GM23248 (cell line): Measurements from ENCODE around the gene CDK14. TPM values are rescaled to one million over a fixed set of nuclear protein-coding genes. Genes with fewer than 3 reads are reported as not detected.

Experiments
- DNase-seq: peaks from one replicate; pipeline ENCODE4 v3.0.0-alpha.2; 2015
- H2AFZ ChIP-seq: fragments of 200-600 bp; sonication (generic); 2 replicates; pipeline ENCODE4 v1.6.1; 2016; ENCODE audit warnings: antibody characterized with exemption
- H3F3A ChIP-seq: fragments of 200-600 bp; sonication (generic); 2 replicates; pipeline ENCODE4 v1.6.1; 2016; ENCODE audit warnings: mild to moderate bottlenecking, antibody characterized with exemption, mixed run types; ENCODE audit not compliant: insufficient read depth
- H3K27ac ChIP-seq: fragments of 200-600 bp; sonication (generic); 2 replicates; pipeline ENCODE4 v1.5.1; 2016; ENCODE audit warnings: mild to moderate bottlenecking
- H3K27me3 ChIP-seq: fragments of 200-600 bp; sonication (generic); replicated peaks from 2 replicates; pipeline ENCODE4 v1.6.1; 2016; ENCODE audit warnings: mild to moderate bottlenecking; ENCODE audit not compliant: insufficient read depth
- H3K36me3 ChIP-seq: fragments of 200-600 bp; sonication (generic); 2 replicates; pipeline ENCODE4 v1.6.1; 2016; ENCODE audit warnings: low read depth, mild to moderate bottlenecking
- H3K4me1 ChIP-seq: fragments of 200-600 bp; sonication (generic); 2 replicates; pipeline ENCODE4 v1.6.1; 2016; ENCODE audit warnings: mild to moderate bottlenecking; ENCODE audit not compliant: insufficient read depth
- H3K4me2 ChIP-seq: fragments of 200-600 bp; sonication (generic); one replicate; pipeline ENCODE4 v1.6.1; 2016; ENCODE audit warnings: mild to moderate bottlenecking; ENCODE audit not compliant: unreplicated experiment
- H3K4me3 ChIP-seq: fragments of 200-600 bp; sonication (generic); 2 replicates; pipeline ENCODE4 v1.5.1; 2016; ENCODE audit warnings: mild to moderate bottlenecking
- H3K79me2 ChIP-seq: fragments of 200-600 bp; sonication (generic); 2 replicates; pipeline ENCODE4 v1.6.1; 2016; ENCODE audit warnings: mild to moderate bottlenecking; ENCODE audit not compliant: insufficient read depth
- H3K9ac ChIP-seq: fragments of 200-600 bp; sonication (generic); 2 replicates; pipeline ENCODE4 v1.6.1; 2016; ENCODE audit warnings: mild to moderate bottlenecking
- H3K9me2 ChIP-seq: fragments of 200-600 bp; sonication (generic); 2 replicates; pipeline ENCODE4 v1.6.1; 2016; ENCODE audit warnings: mixed run types, mild to moderate bottlenecking, moderate library complexity; ENCODE audit not compliant: insufficient read depth
- H3K9me3 ChIP-seq: fragments of 200-600 bp; sonication (generic); one replicate; pipeline ENCODE4 v1.6.1; 2017; ENCODE audit warnings: low read depth
- H4K20me1 ChIP-seq: fragments of 200-600 bp; sonication (generic); 2 replicates; pipeline ENCODE4 v1.6.0; 2016; ENCODE audit not compliant: insufficient read depth
- EZH2 ChIP-seq: fragments of 200-600 bp; sonication (generic); IDR thresholded peaks from 2 replicates; pipeline ENCODE4 v1.6.1; 2018; ENCODE audit warnings: antibody characterized with exemption, mild to moderate bottlenecking; ENCODE audit not compliant: insufficient read depth, poor library complexity, severe bottlenecking
- EZH2phosphoT487 ChIP-seq: fragments of 200-600 bp; sonication (generic); IDR thresholded peaks from 2 replicates; pipeline ENCODE4 v1.6.1; 2018; ENCODE audit warnings: antibody characterized with exemption, moderate library complexity, mild to moderate bottlenecking, low read depth; ENCODE audit not compliant: insufficient read depth
- WGBS, 2 experiments: methylation state at CpG; one replicate each; pipeline ENCODE4 v1.1.6; 2015 to 2017; ENCODE audit warnings: low lambda C conversion rate in 2 of 2, low coverage in 1 of 2; ENCODE audit errors: missing lambda C conversion rate in 2 of 2; 5-methylcytosine and 5-hydroxymethylcytosine counted together
- in situ Hi-C: fragments of 300-500 bp; cut with MboI; formaldehyde crosslinking; loops from 2 replicates; pipeline ENCODE4 v1.15.0; 2020
- polyA plus RNA-seq: library from polyadenylated mRNA; unstranded; fragments of >200 nt; fragmentation: Nextera tagmentation; extraction: Ambion mirVana; gene quantifications from 2 replicates; pipeline ENCODE4 v1.2.1, GENCODE V29; 2016
- total RNA-seq: library from RNA; depleted of rRNA; stranded (reverse); fragments of >200 nt; shearing (Covaris generic); gene quantifications from 2 replicates; pipeline ENCODE4 v1.2.3, GENCODE V29; 2014

The CDK14 gene
- total and polyA plus RNA-seq, 2 experiments from 2014 or later, result 19.9 to 21.2 TPM

GRCh38 chr7:90674625-90675024 lies 78.5 kb downstream of the CDK14 start:
- peaks cover 13% of the 10 kb centered on the region for H3K4me1 ChIP-seq
- no peak for TF ChIP-seq EZH2
- no peak for TF ChIP-seq EZH2phosphoT487
- peaks cover 99% of the 10 kb centered on the region for H3K79me2 ChIP-seq
- no peak overlapping the region for H3K4me2 ChIP-seq
- no peaks in the 10 kb centered on the region for H3K27me3 ChIP-seq
- H2AFZ ChIP-seq, result no peak overlapping the region
- no peak overlapping the region for H3K9ac ChIP-seq
- H3K36me3 ChIP-seq, result no peaks in the 10 kb centered on the region
- no peak for DNase-seq
- H3K4me3 ChIP-seq, result no peak overlapping the region
- no peaks in the 10 kb centered on the region for H3K9me2 ChIP-seq
- 41 to 59% methylated on average over 1 of the region's 1 CpG for WGBS, 2 experiments
- no peak overlapping the region for H3K27ac ChIP-seq
- no peaks in the 10 kb centered on the region for H4K20me1 ChIP-seq
- H3F3A ChIP-seq, result no peaks in the 10 kb centered on the region; the same call in 1 of the 2 replicates
- in situ Hi-C loops, result no loop called here
- no peaks in the 10 kb centered on the region for H3K9me3 ChIP-seq

GRCh38 chr7:90675982-90676381 lies 79.9 kb downstream of the CDK14 start:
- Histone ChIP-seq H3K4me3 (no peak overlapping the region), H3K4me1 (peaks cover 13% of the 10 kb centered on the region), H4K20me1 (no peaks in the 10 kb centered on the region), H2AFZ (no peak overlapping the region), H3K9ac (no peak overlapping the region), H3K9me3 (no peaks in the 10 kb centered on the region), H3K9me2 (no peaks in the 10 kb centered on the region), H3K27ac (no peak overlapping the region), H3K4me2 (no peak overlapping the region), H3K79me2 (peaks cover 99% of the 10 kb centered on the region), H3K27me3 (no peaks in the 10 kb centered on the region), H3F3A (no peaks in the 10 kb centered on the region; the same call in 1 of the 2 replicates), H3K36me3 (no peaks in the 10 kb centered on the region)
- WGBS, 2 experiments, result 95 to 99% methylated on average over 3 of the region's 3 CpGs
- in situ Hi-C loops, result no loop called here
- DNase-seq, result peak; percentile 9
- TF ChIP-seq EZH2phosphoT487 (no peak), EZH2 (no peak)

DNA sequence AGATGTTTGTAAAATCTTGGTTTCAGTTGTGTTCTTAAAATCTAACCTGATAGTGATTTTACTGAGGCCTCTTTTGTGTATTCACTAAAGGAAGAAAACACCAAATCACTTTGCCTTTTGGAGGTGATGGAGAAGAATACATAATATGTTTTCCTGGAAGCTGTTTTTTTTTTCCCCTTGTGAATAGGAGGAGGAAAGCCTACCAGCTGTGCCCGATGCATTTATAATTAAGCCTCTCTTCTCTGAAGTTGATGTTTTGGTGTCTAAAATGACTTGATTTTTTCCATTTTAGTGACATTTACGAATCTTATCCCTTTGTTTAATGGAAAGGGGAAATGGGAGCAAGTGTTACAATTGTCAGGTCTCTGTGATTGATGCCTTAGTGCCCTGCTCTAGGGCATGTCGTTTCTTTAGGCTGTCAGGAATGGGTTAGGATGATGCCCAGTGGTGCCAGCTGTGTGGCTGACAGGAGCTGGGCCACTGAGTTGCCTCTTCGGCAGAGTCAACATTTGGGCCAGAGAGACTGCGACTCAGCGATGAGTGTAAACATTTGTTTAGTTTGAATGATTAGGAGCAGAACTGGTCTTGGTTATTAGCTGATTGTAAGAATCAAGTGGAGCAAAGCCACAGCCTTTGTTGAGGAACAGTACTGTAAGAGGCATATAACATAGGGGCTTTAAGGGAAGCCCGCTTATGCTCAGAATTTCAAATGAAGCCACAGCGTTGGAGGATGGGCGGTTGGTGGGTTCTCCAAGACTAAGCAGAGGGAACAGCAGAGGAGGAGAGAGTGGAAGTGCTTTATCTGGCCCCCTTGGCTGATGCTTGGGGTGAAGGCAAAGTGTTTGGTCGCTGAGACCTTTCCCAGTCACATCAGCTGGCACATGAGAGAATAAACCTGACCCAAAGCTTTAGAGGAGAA lies 81.6 kb downstream of the CDK14 start:
- H3F3A ChIP-seq, result no peaks in the 10 kb centered on the region; the same call in 1 of the 2 replicates
- H3K9ac ChIP-seq, result no peak overlapping the region
- H3K4me2 ChIP-seq, result no peak overlapping the region
- no peaks in the 10 kb centered on the region for H3K9me3 ChIP-seq
- H2AFZ ChIP-seq, result no peak overlapping the region; the same call in 1 of the 2 replicates
- no peak overlapping the region for H3K27ac ChIP-seq
- no peaks in the 10 kb centered on the region for H3K27me3 ChIP-seq
- H3K9me2 ChIP-seq, result no peaks in the 10 kb centered on the region
- DNase-seq, result peak; percentile 23
- H3K36me3 ChIP-seq, result no peaks in the 10 kb centered on the region
- TF ChIP-seq EZH2 (no peak), EZH2phosphoT487 (no peak)
- peaks cover 21% of the 10 kb centered on the region for H3K4me1 ChIP-seq
- no peaks in the 10 kb centered on the region for H4K20me1 ChIP-seq
- H3K4me3 ChIP-seq, result no peak overlapping the region
- in situ Hi-C loops, result no loop called here
- H3K79me2 ChIP-seq, result peaks cover 100% of the 10 kb centered on the region
- 48 to 56% methylated on average over 10 of the region's 10 CpGs for WGBS, 2 experiments

- Histone ChIP-seq H4K20me1 (no peaks in the 10 kb centered on the region), H3K9ac (no peak overlapping the region), H2AFZ (no peak overlapping the region), H3K27me3 (no peaks in the 10 kb centered on the region), H3K4me2 (no peak overlapping the region), H3K4me3 (no peak overlapping the region), H3K79me2 (peaks cover 100% of the 10 kb centered on the region), H3K9me2 (no peaks in the 10 kb centered on the region), H3K9me3 (no peaks in the 10 kb centered on the region), H3K36me3 (no peaks in the 10 kb centered on the region), H3K27ac (no peak overlapping the region), H3F3A (no peaks in the 10 kb centered on the region; the same call in 1 of the 2 replicates), H3K4me1 (peaks cover 21% of the 10 kb centered on the region)
- TF ChIP-seq EZH2phosphoT487, result no peak
- no peak for TF ChIP-seq EZH2
- in situ Hi-C loops, result no loop called here
- 68 to 69% methylated on average over 3 of the region's 3 CpGs for WGBS, 2 experiments
- no peak for DNase-seq
Measured at GRCh38 chr7:90678986-90679385, 82.9 kb downstream of the CDK14 start.
